ENCODE data around the gene MMP2.

- TF ChIP-seq, protein P1, sequence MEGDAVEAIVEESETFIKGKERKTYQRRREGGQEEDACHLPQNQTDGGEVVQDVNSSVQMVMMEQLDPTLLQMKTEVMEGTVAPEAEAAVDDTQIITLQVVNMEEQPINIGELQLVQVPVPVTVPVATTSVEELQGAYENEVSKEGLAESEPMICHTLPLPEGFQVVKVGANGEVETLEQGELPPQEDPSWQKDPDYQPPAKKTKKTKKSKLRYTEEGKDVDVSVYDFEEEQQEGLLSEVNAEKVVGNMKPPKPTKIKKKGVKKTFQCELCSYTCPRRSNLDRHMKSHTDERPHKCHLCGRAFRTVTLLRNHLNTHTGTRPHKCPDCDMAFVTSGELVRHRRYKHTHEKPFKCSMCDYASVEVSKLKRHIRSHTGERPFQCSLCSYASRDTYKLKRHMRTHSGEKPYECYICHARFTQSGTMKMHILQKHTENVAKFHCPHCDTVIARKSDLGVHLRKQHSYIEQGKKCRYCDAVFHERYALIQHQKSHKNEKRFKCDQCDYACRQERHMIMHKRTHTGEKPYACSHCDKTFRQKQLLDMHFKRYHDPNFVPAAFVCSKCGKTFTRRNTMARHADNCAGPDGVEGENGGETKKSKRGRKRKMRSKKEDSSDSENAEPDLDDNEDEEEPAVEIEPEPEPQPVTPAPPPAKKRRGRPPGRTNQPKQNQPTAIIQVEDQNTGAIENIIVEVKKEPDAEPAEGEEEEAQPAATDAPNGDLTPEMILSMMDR (IDR thresholded peaks at IDR 0.05) = no peak
- no peak for TF ChIP-seq POLR2A (IDR thresholded peaks at IDR 0.05)
Observed at GRCh38 chr16:55496509-55497145, 17.6 kb downstream of the MMP2 start.

Measured in Peyer's patch (tissue), 4 donors.